HFF-Myc (cell line): ENCODE results near the gene KRTAP5-7.

ENCODE experiments used
- DNase-seq: peaks from one replicate; pipeline ENCODE4 v3.0.0-alpha.2; 2011; ENCODE audit warnings: low read depth; ENCODE audit errors: extremely low read depth
- H3K4me3 ChIP-seq: replicated peaks from 2 replicates; pipeline ENCODE4 v1.5.1; 2011; ENCODE audit warnings: low read depth, mild to moderate bottlenecking, control low read depth, low read length
- CTCF ChIP-seq: IDR thresholded peaks from 2 replicates; pipeline ENCODE4 v1.5.1; 2012; ENCODE audit warnings: mild to moderate bottlenecking, low read depth, low read length, control low read depth; ENCODE audit errors: missing control alignments

The KRTAP5-7 gene

GRCh38 chr11:71483692-71484091 lies 43.4 kb upstream of the KRTAP5-7 start:
- DNase-seq = no peak
- no peak for TF ChIP-seq CTCF
- no peak overlapping the region for H3K4me3 ChIP-seq

DNA sequence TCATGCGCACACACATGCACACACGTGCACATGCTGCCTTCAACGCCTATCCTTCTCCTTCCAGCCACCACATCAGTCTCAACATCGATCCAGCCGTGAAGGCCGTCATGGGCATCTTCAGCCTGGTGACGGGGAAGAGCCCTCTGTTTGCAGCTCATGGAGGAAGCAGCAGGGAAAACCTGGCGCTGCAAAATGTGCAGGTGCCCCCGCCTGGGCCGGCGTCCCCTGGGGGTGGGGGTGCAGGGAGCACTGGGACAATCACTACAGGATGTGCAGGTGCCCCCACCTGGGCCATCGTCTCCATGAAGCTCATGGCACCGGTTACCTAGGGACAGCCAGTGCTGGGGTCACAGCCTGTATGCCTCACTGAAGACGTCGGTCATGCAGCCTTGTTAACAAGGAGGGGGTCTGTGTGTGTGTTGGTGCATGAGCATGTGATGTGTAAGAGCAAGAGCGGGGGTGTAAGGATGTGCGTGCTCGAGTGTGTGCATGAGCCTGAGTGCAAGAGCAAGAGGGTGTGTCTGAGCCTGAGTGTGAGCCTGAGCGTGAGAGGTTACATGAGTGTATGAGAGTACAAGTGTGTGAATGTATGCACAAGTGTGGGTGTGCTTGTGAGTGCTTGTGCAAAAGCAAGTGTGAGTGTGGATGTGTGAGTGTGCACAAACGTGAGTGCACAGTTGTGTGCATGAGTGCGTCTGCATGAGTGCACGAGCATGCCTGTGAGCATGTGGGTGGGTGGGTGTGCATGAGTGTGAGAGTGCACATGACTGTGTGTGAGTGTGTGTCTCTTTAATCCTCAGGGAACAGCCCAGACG lies 42.6 kb upstream of the KRTAP5-7 start:
- DNase-seq = no peak
- TF ChIP-seq CTCF = no peak

DNA sequence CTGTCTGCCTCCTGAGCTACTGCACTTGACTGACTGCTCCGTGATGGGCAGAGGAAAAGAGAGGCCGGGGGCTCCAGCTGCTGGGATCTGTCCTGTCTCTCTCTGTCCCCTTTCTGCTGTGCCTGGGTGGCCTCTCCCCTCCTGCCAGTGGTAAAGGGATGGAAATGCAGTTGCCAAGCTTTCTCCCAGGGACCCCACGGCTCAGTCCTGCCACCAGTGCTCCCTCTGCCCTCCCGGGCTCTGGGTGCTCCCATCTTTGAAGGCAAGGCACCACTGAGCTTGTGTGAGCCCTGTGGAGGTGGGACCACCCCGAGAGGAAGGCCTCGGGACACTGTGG lies 42.0 kb upstream of the KRTAP5-7 start:
- H3K4me3 ChIP-seq = no peak overlapping the region
- TF ChIP-seq CTCF = no peak
- no peak for DNase-seq

More for the DNA sequence above, 42.6 kb upstream of the KRTAP5-7 start:
- no peak overlapping the region for H3K4me3 ChIP-seq

DNA sequence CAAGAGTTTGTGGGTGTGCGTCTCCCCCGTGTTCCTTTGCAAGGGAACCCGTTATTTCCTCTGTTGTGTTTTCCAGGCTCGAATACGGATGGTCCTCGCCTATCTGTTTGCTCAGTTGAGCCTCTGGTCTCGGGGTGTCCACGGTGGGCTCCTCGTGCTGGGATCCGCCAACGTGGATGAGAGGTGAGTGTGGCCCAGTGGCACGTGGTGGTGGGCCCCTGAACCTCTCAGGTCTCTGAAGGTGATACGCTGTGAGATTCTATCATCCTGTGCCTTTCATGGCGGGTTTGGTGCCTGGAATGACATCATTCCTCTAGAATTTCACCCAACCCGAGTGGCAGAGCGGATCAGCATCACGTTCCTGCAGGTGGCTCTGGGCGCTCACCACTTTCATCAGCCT lies 41.6 kb upstream of the KRTAP5-7 start:
- TF ChIP-seq CTCF = no peak
- DNase-seq = no peak
- H3K4me3 ChIP-seq = no peak overlapping the region

DNA sequence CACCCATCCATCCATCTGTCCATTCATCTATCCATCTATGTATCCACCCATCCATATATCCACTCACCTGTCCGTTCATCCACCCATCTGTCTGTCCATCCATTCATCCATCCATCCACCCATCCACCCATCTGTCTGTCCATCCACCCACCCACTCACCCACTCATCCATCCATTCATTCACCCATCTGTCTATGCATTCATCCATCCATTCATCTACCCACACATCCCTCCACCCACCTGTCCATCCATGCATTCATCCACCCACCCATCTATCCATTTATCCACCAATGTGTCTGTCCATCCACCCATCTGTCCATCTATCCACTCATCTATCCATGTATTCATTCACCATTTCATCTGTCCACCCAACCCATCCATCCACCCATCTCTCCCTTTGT lies 40.7 kb upstream of the KRTAP5-7 start:
- TF ChIP-seq CTCF = no peak
- no peak for DNase-seq

DNA sequence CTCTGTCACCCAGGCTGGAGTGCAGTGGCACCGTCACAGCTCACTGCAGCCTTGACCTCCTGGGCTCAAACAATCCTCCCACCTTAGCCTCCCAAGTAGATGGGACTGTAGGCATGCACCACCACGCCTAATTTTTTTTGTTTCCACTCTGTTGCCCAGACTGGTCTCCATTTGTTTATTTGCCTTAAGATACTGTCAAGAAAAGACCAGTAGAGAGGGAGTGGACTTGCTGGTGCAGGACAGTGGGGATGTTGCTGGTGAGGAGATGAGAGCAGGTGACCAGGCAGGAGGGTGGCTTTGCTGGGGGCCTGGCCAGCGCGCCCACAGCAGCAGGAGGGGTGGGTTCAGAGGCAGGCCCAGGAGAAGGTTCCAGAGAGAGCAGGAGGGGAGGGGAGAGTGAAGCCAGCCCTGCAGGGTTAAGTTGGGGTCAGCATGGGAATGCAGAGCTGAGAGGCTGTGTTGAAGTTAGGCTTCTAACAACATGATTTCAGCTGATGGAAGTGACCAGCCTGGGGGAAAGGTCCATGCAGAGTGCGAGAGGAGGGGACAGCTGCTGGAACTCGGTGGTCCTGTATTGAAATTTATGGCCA lies 38.3 kb upstream of the KRTAP5-7 start:
- no peak for DNase-seq
- TF ChIP-seq CTCF = no peak

More for the DNA sequence above, 40.7 kb upstream of the KRTAP5-7 start:
- H3K4me3 ChIP-seq = no peak overlapping the region

More for the DNA sequence above, 38.3 kb upstream of the KRTAP5-7 start:
- H3K4me3 ChIP-seq = no peak overlapping the region
